SU-DHL-6 (cell line): ENCODE data around the gene ARHGEF16.

Experiments used
- EZH2phosphoT487 ChIP-seq: fragments of 200-600 bp; sonication (generic), shearing (Covaris generic); conservative IDR thresholded peaks from 2 replicates; pipeline ENCODE4 v1.6.1; 2018; ENCODE audit warnings: mild to moderate bottlenecking, antibody characterized with exemption, low read length, moderate library complexity, mixed read lengths
- TF ChIP-seq, protein P1 (sequence below): fragments of 200-600 bp; sonication (generic); IDR thresholded peaks from one replicate; pipeline ENCODE4 v1.5.1; 2017; ENCODE audit warnings: antibody characterized with exemption, mild to moderate bottlenecking, low read length, moderate library complexity; ENCODE audit not compliant: insufficient read depth, poor library complexity, severe bottlenecking

DNA sequence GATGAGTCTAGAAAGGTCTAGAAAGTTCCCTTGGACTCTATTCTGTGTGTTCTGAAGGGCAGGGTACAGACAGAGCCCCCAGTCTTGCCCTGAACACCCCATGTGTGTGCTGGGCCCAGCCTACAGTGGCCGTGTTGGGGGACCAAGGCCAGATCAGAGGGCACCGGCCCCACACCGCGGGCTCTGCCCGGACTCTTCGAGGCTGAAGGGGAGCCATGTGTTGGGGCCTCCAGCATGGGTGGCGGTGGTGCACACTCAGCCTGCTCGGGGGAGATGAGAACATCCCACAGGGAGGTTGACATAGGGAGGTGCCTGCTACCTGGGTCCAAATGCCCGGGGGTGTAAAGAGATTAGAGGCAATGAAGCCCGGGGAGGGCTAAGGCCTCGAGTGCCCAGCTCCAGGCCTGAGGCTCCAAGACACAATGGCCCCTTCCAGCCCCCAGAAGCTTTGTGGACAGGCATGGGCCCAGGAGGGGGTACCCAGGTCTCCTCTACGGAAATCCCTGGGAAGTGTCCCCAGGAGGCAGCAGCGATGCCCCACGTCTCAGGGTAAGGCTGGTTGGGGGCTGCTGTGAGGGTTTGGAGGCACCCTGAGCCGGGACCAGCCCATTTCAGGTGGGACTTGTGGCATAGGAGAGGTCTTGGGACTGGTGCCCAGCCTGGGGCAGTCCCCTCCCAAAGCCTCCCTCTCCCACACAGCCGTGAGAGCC, 12.1 kb downstream of the ARHGEF16 start:
- TF ChIP-seq, protein P1, sequence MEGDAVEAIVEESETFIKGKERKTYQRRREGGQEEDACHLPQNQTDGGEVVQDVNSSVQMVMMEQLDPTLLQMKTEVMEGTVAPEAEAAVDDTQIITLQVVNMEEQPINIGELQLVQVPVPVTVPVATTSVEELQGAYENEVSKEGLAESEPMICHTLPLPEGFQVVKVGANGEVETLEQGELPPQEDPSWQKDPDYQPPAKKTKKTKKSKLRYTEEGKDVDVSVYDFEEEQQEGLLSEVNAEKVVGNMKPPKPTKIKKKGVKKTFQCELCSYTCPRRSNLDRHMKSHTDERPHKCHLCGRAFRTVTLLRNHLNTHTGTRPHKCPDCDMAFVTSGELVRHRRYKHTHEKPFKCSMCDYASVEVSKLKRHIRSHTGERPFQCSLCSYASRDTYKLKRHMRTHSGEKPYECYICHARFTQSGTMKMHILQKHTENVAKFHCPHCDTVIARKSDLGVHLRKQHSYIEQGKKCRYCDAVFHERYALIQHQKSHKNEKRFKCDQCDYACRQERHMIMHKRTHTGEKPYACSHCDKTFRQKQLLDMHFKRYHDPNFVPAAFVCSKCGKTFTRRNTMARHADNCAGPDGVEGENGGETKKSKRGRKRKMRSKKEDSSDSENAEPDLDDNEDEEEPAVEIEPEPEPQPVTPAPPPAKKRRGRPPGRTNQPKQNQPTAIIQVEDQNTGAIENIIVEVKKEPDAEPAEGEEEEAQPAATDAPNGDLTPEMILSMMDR: no peak
- TF ChIP-seq EZH2phosphoT487: no peak
